ENCODE data around the gene HOXA7. TPM values are rescaled to one million over a fixed set of nuclear protein-coding genes. Genes with fewer than 3 reads are reported as not detected.

The HOXA7 gene
- total RNA-seq, 4 donors from 2014 or later, result 7.0 to 22.9 (median 12.8) TPM

DNA sequence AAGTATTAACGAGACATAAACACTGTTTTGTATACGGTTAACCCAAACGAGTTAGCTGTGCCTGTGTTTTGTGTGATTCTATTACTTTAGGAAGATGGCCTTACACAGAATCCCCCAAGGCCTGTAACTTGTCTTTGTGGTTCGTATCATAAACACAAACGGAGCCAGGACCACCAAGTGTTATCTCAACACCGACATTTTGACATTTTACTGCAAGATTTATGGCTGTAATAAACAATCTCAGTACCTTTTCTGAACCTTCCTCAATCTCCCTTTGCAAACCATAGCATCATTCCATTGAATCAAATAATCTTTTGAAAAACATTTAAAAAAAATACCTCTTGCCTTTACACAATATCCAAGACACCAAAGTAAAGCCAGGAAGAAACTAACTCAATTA lies 23.5 kb downstream of the HOXA7 start:
- in situ Hi-C loops (cut with MboI; ENCODE audit: low pct_ligation_motif_present in 1 of 4, low pct_unique_long_range_greater_than_20kb in 1 of 4, low sequenced_read_pairs in 3 of 4) (no loop called here), intact Hi-C loops (cut with DNase I; ENCODE audit: low total_unique reads) (no loop called here)
- DNase-seq, result no peak
- Histone ChIP-seq H3K4me1 (peaks cover 41 to 90% (median 86%) of the 10 kb centered on the region in 4 donors), H3K27ac (peak overlapping the region; percentile 94 to 99 (median 96)), H3K4me3 (no peak overlapping the region), H3K36me3 (no peaks in the 10 kb centered on the region), H3K27me3 (no peaks in the 10 kb centered on the region), H3K9me3 (no peaks in the 10 kb centered on the region)
- 35 to 44% methylated on average over 6 of the region's 6 CpGs for WGBS, 2 donors (ENCODE audit: low coverage in 1 of 2)
- TF ChIP-seq POLR2AphosphoS5 (IDR thresholded peaks at IDR 0.05) (no peak), EP300 (IDR thresholded peaks at IDR 0.05; ENCODE audit: low read depth) (no peak), POLR2A (IDR thresholded peaks at IDR 0.05) (no peak)
- TF ChIP-seq, protein P1, sequence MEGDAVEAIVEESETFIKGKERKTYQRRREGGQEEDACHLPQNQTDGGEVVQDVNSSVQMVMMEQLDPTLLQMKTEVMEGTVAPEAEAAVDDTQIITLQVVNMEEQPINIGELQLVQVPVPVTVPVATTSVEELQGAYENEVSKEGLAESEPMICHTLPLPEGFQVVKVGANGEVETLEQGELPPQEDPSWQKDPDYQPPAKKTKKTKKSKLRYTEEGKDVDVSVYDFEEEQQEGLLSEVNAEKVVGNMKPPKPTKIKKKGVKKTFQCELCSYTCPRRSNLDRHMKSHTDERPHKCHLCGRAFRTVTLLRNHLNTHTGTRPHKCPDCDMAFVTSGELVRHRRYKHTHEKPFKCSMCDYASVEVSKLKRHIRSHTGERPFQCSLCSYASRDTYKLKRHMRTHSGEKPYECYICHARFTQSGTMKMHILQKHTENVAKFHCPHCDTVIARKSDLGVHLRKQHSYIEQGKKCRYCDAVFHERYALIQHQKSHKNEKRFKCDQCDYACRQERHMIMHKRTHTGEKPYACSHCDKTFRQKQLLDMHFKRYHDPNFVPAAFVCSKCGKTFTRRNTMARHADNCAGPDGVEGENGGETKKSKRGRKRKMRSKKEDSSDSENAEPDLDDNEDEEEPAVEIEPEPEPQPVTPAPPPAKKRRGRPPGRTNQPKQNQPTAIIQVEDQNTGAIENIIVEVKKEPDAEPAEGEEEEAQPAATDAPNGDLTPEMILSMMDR (IDR thresholded peaks at IDR 0.05), result no peak

DNA sequence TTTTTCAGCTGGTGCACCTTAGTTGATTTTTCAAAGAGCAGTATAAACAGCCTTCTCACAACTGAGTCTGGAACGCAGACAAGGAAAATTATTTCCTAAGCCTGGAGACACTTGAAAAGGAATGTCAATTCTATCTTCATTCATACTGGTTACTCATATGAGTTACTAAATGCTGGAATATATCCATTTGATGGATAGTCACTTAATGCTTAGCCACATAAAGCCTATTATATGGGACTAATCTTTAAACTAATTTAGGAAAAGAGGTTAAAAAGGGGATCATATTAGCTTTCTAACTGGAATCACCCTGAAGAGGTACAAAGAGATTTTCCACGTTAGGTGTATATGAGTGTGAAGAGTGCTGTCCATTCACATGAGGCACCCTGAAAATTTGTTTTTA lies 24.3 kb downstream of the HOXA7 start:
- no peak for TF ChIP-seq POLR2AphosphoS5 (IDR thresholded peaks at IDR 0.05)
- TF ChIP-seq, protein P1 (IDR thresholded peaks at IDR 0.05), result no peak
- no peak for TF ChIP-seq POLR2A (IDR thresholded peaks at IDR 0.05)
- no peak for TF ChIP-seq EP300 (IDR thresholded peaks at IDR 0.05; ENCODE audit: low read depth)
- intact Hi-C loops (cut with DNase I; ENCODE audit: low total_unique reads) (no loop called here), in situ Hi-C loops (cut with MboI; ENCODE audit: low pct_ligation_motif_present in 1 of 4, low pct_unique_long_range_greater_than_20kb in 1 of 4, low sequenced_read_pairs in 3 of 4) (no loop called here)
- 33 to 53% methylated on average over 2 of the region's 2 CpGs for WGBS, 2 donors (ENCODE audit: low coverage in 1 of 2)
- Histone ChIP-seq H3K36me3 (no peaks in the 10 kb centered on the region), H3K27me3 (no peaks in the 10 kb centered on the region), H3K4me1 (peaks cover 46 to 90% (median 86%) of the 10 kb centered on the region in 4 donors), H3K9me3 (no peaks in the 10 kb centered on the region), H3K4me3 (no peak overlapping the region), H3K27ac (peak overlapping the region; percentile 94 to 99 (median 96))
- no peak for DNase-seq

DNA sequence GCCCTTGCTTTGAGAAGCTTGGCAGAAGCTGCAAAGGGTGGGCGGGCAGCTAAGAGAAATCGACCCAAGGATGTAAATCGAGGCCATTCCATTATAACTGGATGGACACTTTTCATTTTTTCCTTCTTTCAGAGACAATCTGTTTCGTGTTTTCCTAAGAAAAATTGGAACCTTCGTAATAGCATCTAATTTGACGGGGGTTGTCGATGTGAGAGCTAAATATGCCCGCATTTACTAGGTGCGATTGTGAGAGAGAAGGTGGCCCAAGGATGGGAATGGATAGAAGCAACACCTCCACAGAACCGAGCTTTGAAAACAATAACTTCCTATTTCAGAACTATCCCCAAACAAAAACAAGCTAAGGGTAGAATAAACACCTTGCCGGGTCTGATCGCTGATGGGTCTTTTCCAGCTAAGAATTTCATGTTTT lies 25.1 kb downstream of the HOXA7 start:
- intact Hi-C loops (cut with DNase I; ENCODE audit: low total_unique reads) (no loop called here), in situ Hi-C loops (cut with MboI; ENCODE audit: low pct_ligation_motif_present in 1 of 4, low pct_unique_long_range_greater_than_20kb in 1 of 4, low sequenced_read_pairs in 3 of 4) (no loop called here)
- peaks cover 42 to 90% (median 85%) of the 10 kb centered on the region in 4 donors for H3K4me1 ChIP-seq
- H3K27me3 ChIP-seq, result no peaks in the 10 kb centered on the region
- TF ChIP-seq POLR2A (IDR thresholded peaks at IDR 0.05), result no peak
- no peak for TF ChIP-seq EP300 (IDR thresholded peaks at IDR 0.05; ENCODE audit: low read depth)
- no peak for TF ChIP-seq POLR2AphosphoS5 (IDR thresholded peaks at IDR 0.05)
- TF ChIP-seq, protein P1 (IDR thresholded peaks at IDR 0.05), result no peak
- WGBS, 2 donors (ENCODE audit: low coverage in 1 of 2), result 26 to 37% methylated on average over 8 to 12 of the region's 12 CpGs
- H3K9me3 ChIP-seq, result no peaks in the 10 kb centered on the region
- H3K4me3 ChIP-seq, result peak overlapping the region; percentile 62 to 77 (median 73)
- no peaks in the 10 kb centered on the region for H3K36me3 ChIP-seq
- H3K27ac ChIP-seq, result peak overlapping the region; percentile 94 to 99 (median 96)
- no peak for DNase-seq

DNA sequence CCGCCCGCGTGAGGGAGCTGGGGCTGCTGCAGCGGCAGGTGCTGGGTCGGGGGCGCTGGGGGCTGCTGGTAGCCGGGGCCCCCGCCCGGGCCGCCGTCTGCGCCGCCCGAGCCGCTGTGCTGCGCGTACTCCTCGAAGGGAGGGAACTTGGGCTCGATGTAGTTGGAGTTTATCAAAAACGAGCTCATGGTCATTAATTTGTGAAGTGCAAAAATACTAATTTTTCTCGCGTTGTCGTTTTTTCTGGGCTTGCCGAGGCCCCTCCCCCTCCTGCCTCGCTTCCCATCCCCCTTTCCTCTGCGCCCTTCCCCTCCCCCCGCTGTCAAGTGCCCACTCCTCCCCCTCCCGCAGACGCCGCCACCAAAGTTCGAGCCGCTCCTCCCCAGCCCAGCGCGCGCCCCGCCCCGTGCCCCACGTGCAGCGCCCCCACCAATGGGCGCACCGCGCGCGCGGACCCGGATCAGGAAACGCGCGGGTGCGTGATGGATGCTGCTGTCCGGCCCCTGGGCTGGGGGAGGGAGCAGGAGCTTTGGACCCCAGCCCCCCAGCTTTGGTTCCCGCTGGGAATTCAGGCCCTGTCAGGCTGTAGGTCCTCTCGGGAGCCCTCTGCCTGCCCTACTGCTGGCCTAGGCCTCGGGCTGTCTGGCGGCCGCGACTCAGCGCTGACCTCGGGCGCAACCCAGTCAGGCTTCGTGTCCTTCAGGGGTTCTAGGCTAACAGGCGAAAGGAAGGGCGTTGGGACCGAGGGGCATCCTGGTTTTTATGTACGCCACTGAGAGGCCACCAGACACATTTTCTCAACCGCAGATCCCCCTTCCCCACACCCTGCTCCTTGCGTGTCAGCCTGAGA lies 25.7 kb downstream of the HOXA7 start, which contains the start of gene HOXA4:
Gene HOXA4, minus strand, starts transcription at position 218 of the 850 bp plus-strand sequence. Its CDS starts 24 bp downstream, at position 194.
- Histone ChIP-seq H3K27ac (peak within 1 kb of the TSS; percentile 94 to 99 (median 96)), H3K27me3 (no peaks in the 10 kb centered on the region), H3K36me3 (no peaks in the 10 kb centered on the region), H3K4me3 (peak within 1 kb of the TSS; percentile 62 to 77 (median 73)), H3K9me3 (no peaks in the 10 kb centered on the region), H3K4me1 (peaks cover 41 to 90% (median 85%) of the 10 kb centered on the region in 4 donors)
- intact Hi-C loops (cut with DNase I; ENCODE audit: low total_unique reads) (no loop called here), in situ Hi-C loops (cut with MboI; ENCODE audit: low pct_ligation_motif_present in 1 of 4, low pct_unique_long_range_greater_than_20kb in 1 of 4, low sequenced_read_pairs in 3 of 4) (no loop called here)
- 14 to 20% methylated on average over 1 to 45 of the region's 67 CpGs for WGBS, 2 donors (ENCODE audit: low coverage in 1 of 2)
- peak; percentile 94 for DNase-seq
- peak; percentile 81 for TF ChIP-seq POLR2A (IDR thresholded peaks at IDR 0.05)
- TF ChIP-seq EP300 (IDR thresholded peaks at IDR 0.05; ENCODE audit: low read depth), result no peak
- TF ChIP-seq, protein P1 (IDR thresholded peaks at IDR 0.05), result no peak
- peak; percentile 89 to 95 (median 92) for TF ChIP-seq POLR2AphosphoS5 (IDR thresholded peaks at IDR 0.05)
